ACC112 (cell line): ENCODE results near the gene C2orf81.
A peak's percentile ranks its signal among the peaks of the same experiment; 100 is the strongest.

ENCODE experiments used
- H2AFZ ChIP-seq: fragments of 200-600 bp; sonication (generic); one replicate; pipeline ENCODE4 v1.6.0; 2017; ENCODE audit warnings: antibody characterized with exemption, low read length; ENCODE audit not compliant: unreplicated experiment
- H3K27ac ChIP-seq: fragments of 200-600 bp; sonication (generic); 2 replicates; pipeline ENCODE4 v1.5.1; 2014; ENCODE audit warnings: low read depth, mild to moderate bottlenecking, antibody characterized with exemption, low read length, moderate library complexity
- H3K27me3 ChIP-seq: fragments of 200-600 bp; sonication (generic); 2 replicates; pipeline ENCODE4 v1.6.1; 2014; ENCODE audit warnings: mild to moderate bottlenecking, antibody characterized with exemption, low read length, moderate library complexity, mixed read lengths; ENCODE audit not compliant: insufficient read depth
- H3K36me3 ChIP-seq: fragments of 200-600 bp; sonication (generic); 2 replicates; pipeline ENCODE4 v1.6.1; 2016; ENCODE audit warnings: mild to moderate bottlenecking, antibody characterized with exemption, low read length, moderate library complexity, mixed read lengths; ENCODE audit not compliant: insufficient read depth
- H3K4me1 ChIP-seq: fragments of 200-600 bp; sonication (generic); one replicate; pipeline ENCODE4 v1.6.1; 2016; ENCODE audit warnings: low read length, mixed read lengths; ENCODE audit not compliant: insufficient read depth, unreplicated experiment, control insufficient read depth
- H3K4me3 ChIP-seq: fragments of 200-600 bp; sonication (generic); 2 replicates; pipeline ENCODE4 v1.5.1; 2014; ENCODE audit warnings: mild to moderate bottlenecking, low read depth, low read length
- H3K79me2 ChIP-seq: fragments of 200-600 bp; sonication (generic); one replicate; pipeline ENCODE4 v1.6.0; 2016; ENCODE audit warnings: low read length; ENCODE audit not compliant: control insufficient read depth, unreplicated experiment, insufficient read depth

Gene C2orf81

GRCh38 chr2:74413001-74413698 lies 8.3 kb downstream of the C2orf81 start:
- H3K27ac ChIP-seq = no peak overlapping the region
- peaks cover 3% of the 10 kb centered on the region; the same call in 1 of the 2 replicates for H3K27me3 ChIP-seq
- no peak overlapping the region for H3K4me3 ChIP-seq
- H2AFZ ChIP-seq = no peak overlapping the region
- no peaks in the 10 kb centered on the region for H3K4me1 ChIP-seq
- no peaks in the 10 kb centered on the region for H3K36me3 ChIP-seq
- H3K79me2 ChIP-seq = no peaks in the 10 kb centered on the region

GRCh38 chr2:74407682-74408081 lies 13.7 kb downstream of the C2orf81 start:
- H3K36me3 ChIP-seq = no peaks in the 10 kb centered on the region
- H3K4me1 ChIP-seq = peaks cover 9% of the 10 kb centered on the region
- no peaks in the 10 kb centered on the region for H3K79me2 ChIP-seq
- H3K27ac ChIP-seq = no peak overlapping the region
- H3K4me3 ChIP-seq = no peak overlapping the region
- H3K27me3 ChIP-seq = no peaks in the 10 kb centered on the region
- H2AFZ ChIP-seq = no peak overlapping the region

GRCh38 chr2:74406035-74406434 lies 15.4 kb downstream of the C2orf81 start:
- Histone ChIP-seq H3K4me1 (peaks cover 9% of the 10 kb centered on the region), H3K79me2 (no peaks in the 10 kb centered on the region), H3K36me3 (no peaks in the 10 kb centered on the region), H2AFZ (no peak overlapping the region), H3K27ac (no peak overlapping the region; the same call in 1 of the 2 replicates), H3K4me3 (no peak overlapping the region), H3K27me3 (no peaks in the 10 kb centered on the region)

GRCh38 chr2:74401891-74402290 lies 19.5 kb downstream of the C2orf81 start:
- H3K27ac ChIP-seq = no peak overlapping the region
- H3K4me3 ChIP-seq = no peak overlapping the region
- H3K36me3 ChIP-seq = no peaks in the 10 kb centered on the region
- H3K4me1 ChIP-seq = peaks cover 7% of the 10 kb centered on the region
- no peaks in the 10 kb centered on the region for H3K79me2 ChIP-seq
- no peak overlapping the region for H2AFZ ChIP-seq
- no peaks in the 10 kb centered on the region for H3K27me3 ChIP-seq

- Histone ChIP-seq H3K79me2 (no peaks in the 10 kb centered on the region), H3K27me3 (no peaks in the 10 kb centered on the region), H3K27ac (no peak overlapping the region), H2AFZ (no peak overlapping the region), H3K36me3 (no peaks in the 10 kb centered on the region), H3K4me1 (no peaks in the 10 kb centered on the region), H3K4me3 (no peak overlapping the region)
Measured at GRCh38 chr2:74399785-74400184, 21.6 kb downstream of the C2orf81 start.

- peaks cover 7% of the 10 kb centered on the region for H3K79me2 ChIP-seq
- H3K27ac ChIP-seq = no peak overlapping the region
- H2AFZ ChIP-seq = no peak overlapping the region
- no peaks in the 10 kb centered on the region for H3K36me3 ChIP-seq
- peaks cover 5% of the 10 kb centered on the region for H3K4me1 ChIP-seq
- no peak overlapping the region for H3K4me3 ChIP-seq
- H3K27me3 ChIP-seq = no peaks in the 10 kb centered on the region
Measured at GRCh38 chr2:74396149-74396548, 25.3 kb downstream of the C2orf81 start.

- no peaks in the 10 kb centered on the region for H3K36me3 ChIP-seq
- peaks cover 34% of the 10 kb centered on the region for H3K79me2 ChIP-seq
- H3K27ac ChIP-seq = no peak overlapping the region
- H3K4me3 ChIP-seq = no peak overlapping the region
- no peak overlapping the region for H2AFZ ChIP-seq
- peaks cover 20% of the 10 kb centered on the region for H3K4me1 ChIP-seq
- no peaks in the 10 kb centered on the region for H3K27me3 ChIP-seq
Measured at GRCh38 chr2:74393525-74393924, 27.9 kb downstream of the C2orf81 start.

GRCh38 chr2:74392449-74392743 lies 29.0 kb downstream of the C2orf81 start:
- no peak overlapping the region for H3K27ac ChIP-seq
- peak overlapping the region; percentile 92 for H3K4me3 ChIP-seq

GRCh38 chr2:74391580-74392448 lies 29.6 kb downstream of the C2orf81 start:
- Histone ChIP-seq H3K27ac (peak overlapping the region; percentile 87), H2AFZ (peak overlapping the region; percentile 89), H3K4me1 (peaks cover 31% of the 10 kb centered on the region), H3K4me3 (peak overlapping the region; percentile 92), H3K36me3 (no peaks in the 10 kb centered on the region), H3K27me3 (no peaks in the 10 kb centered on the region), H3K79me2 (peaks cover 51% of the 10 kb centered on the region)

More at GRCh38 chr2:74392449-74392743, 29.0 kb downstream of the C2orf81 start:
- H3K4me1 ChIP-seq = peaks cover 25% of the 10 kb centered on the region
- peak overlapping the region; percentile 89 for H2AFZ ChIP-seq
- peaks cover 45% of the 10 kb centered on the region for H3K79me2 ChIP-seq
- no peaks in the 10 kb centered on the region for H3K36me3 ChIP-seq
- no peaks in the 10 kb centered on the region for H3K27me3 ChIP-seq

GRCh38 chr2:74391209-74391579 lies 30.2 kb downstream of the C2orf81 start:
- Histone ChIP-seq H3K27me3 (no peaks in the 10 kb centered on the region), H3K4me3 (peak overlapping the region; percentile 92), H3K79me2 (peaks cover 57% of the 10 kb centered on the region), H3K27ac (no peak overlapping the region), H3K36me3 (no peaks in the 10 kb centered on the region), H3K4me1 (peaks cover 31% of the 10 kb centered on the region), H2AFZ (peak overlapping the region; percentile 89)

GRCh38 chr2:74390606-74391005 lies 30.8 kb downstream of the C2orf81 start:
- H3K79me2 ChIP-seq = peaks cover 62% of the 10 kb centered on the region
- no peaks in the 10 kb centered on the region for H3K27me3 ChIP-seq
- H3K4me3 ChIP-seq = peak overlapping the region; percentile 92
- peaks cover 31% of the 10 kb centered on the region for H3K4me1 ChIP-seq
- no peak overlapping the region for H3K27ac ChIP-seq
- H3K36me3 ChIP-seq = no peaks in the 10 kb centered on the region
- H2AFZ ChIP-seq = no peak overlapping the region
